ENCODE results near the gene VSIG2. TPM values are rescaled to one million over a fixed set of nuclear protein-coding genes. Genes with fewer than 3 reads are reported as not detected.

Gene VSIG2
- polyA plus RNA-seq, 3 donors: 4.4 to 7.9 (median 5.8) TPM

DNA sequence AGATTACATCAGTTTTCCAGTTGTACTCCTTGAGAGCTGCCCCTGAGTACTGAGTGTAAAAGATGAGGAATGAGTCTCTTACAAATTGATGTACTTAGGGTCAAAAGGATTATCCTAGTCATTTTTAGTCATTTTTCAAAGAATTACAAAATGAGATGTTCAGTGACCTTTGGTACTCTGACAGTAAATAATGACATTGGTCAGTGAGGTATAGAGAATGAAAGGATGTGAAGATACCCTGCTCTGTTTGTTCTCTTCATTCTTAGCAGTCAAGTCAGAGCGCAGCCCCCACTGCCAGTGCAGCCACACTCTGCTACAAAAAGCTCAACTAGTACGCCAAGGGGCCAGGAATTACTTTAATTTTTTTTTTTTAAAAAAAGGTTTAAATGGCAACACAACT is 14.1 kb upstream of the VSIG2 start:
- no peak for DNase-seq (ENCODE audit: low read depth in 3 of 3, low spot score in 2 of 3)

GRCh38 chr11:124763156-124763947 is 11.3 kb upstream of the VSIG2 start:
- no peak for DNase-seq (ENCODE audit: low read depth in 3 of 3, low spot score in 2 of 3)

GRCh38 chr11:124762624-124763155 is 10.6 kb upstream of the VSIG2 start:
- no peak for DNase-seq (ENCODE audit: low read depth in 3 of 3, low spot score in 2 of 3)

DNA sequence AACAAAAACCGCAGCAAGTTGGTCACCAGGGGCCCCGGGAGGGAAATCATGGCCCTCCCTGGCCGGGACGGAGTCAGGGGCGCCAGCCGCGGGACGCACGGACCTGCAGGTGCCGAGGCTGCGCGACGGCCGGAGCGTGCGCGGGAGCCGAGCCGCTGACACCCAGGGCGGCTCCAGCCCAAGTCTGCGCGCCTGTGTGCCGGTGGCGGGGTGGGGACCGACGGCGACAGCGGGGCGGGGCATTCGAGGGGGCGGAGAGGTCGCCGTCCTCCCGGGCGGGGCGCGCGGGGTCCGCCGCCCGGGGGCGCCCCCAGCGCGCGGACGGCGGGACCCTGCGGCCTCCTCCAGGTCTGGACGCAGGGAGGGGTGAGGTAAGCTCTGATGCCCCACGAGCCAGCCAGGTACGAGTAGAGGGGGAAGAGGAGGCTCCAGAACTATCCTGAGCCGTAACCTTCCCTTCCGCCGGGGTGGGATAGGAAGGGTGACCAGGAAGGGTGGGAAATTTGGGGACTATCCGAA is 10.1 kb upstream of the VSIG2 start, which contains the start of gene ESAM:
ESAM (minus strand) TSS at position 186 of the 519 bp plus-strand sequence; CDS start at position 50, 136 bp downstream.
- DNase-seq (ENCODE audit: low read depth in 3 of 3, low spot score in 2 of 3): no peak

DNA sequence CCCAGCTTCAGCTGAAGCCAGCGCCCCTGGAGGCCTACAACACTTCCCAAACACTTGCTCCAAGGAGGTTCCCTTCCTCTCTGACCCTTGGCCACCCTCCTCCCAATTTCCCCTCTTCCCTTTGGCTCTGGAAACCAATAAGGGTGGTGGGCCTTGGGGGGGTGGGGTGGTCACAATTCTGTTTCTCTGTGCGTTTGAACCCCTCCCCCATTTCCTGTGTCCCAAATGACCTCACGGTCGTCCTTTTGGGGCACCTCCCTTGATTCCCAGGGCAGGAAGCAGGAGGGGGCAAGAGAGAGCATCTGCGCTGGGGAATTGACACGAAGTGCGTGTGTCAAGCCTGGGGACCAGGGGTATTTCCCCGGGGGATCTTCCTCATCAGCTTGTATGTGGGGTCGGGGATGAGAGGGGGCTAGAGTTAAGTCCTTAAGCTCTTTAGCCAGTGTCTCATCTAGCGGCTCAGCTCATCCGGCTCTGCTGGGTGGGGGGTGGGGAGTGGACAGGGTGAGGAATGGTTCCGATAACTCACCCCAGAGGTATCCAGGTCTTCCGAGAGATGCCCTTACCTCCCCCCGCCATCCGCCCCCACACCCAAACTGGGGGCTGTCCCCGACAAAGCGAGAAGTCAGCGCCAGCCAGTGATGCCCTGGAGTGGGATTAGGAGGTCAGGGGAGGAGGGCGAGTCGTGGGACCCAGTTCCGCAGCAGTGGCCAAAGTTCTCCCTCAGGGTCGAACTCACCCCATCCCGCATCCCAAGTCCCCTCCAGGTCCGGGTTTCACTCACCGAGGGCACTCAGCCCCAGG is 9.4 kb upstream of the VSIG2 start:
- no peak for DNase-seq (ENCODE audit: low read depth in 3 of 3, low spot score in 2 of 3)

DNA sequence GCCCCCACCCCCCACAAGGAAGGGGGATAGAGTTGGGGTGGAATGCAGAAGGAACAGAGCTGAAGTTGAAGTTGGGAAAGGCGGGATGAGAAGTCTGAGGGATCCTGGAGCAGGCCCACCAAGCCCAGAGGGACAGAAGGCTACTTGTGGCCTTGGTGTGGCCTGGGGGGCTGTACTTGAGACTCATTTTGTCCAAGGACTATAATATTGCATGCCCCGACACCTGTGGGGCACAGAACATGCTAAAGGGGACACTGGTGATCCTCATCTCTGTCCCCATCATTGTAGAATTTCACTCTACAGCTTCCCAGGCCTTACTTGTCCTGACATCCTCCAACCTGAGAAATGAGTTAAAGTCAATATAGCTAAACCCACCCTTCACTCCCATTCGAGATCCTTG is 8.8 kb upstream of the VSIG2 start:
- no peak for DNase-seq (ENCODE audit: low read depth in 3 of 3, low spot score in 2 of 3)

- no peak for DNase-seq (ENCODE audit: low read depth in 3 of 3, low spot score in 2 of 3)
Measured at GRCh38 chr11:124760205-124760652, 8.2 kb upstream of the VSIG2 start.

DNA sequence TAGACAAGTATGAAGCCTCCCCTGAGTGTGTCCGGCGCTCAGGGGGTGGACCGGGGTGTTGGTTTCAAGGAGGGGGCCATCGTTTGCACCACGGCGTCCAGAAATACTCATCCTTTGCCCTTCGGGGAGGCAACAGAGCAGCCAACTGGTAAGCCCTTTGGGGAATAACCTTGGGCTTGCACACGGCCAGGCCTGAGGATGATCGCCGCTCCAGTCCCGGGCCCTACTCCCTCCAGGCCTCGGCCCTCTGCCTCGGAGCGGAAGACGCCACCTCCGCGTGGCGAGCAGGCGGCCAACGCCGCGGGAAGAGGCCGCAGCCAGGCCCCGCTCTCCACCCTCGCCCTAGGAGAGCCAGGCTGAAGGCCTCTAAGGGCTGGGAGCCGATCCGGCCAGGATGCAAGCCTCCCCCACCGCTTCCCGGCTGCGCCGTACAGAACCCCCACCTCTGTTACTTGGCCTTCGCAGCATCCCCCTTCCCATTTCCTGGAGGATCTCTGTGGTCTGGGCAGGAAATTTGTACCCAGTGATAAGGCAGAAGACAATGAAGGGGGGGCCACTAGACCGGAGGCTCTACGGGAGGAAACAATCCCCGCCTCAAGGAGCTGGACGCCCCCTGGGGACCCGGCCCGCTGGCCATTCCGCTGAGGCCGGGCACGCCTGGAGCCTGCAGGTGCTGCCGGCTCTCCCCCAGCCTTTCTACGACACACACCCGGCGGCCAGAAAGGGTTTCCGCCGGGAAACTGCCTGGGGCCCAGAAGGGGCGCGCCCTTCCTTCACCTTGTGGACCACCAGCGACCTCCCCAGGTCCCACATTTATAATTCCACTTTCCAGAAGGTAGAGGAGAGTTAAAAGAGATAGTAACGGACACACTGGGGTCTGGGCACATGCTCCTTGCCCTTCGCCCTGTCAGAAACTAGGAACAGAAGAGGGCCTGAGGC is 7.5 kb upstream of the VSIG2 start:
- no peak for DNase-seq (ENCODE audit: low read depth in 3 of 3, low spot score in 2 of 3)

GRCh38 chr11:124758355-124759265 is 6.6 kb upstream of the VSIG2 start:
- no peak for DNase-seq (ENCODE audit: low read depth in 3 of 3, low spot score in 2 of 3)

DNA sequence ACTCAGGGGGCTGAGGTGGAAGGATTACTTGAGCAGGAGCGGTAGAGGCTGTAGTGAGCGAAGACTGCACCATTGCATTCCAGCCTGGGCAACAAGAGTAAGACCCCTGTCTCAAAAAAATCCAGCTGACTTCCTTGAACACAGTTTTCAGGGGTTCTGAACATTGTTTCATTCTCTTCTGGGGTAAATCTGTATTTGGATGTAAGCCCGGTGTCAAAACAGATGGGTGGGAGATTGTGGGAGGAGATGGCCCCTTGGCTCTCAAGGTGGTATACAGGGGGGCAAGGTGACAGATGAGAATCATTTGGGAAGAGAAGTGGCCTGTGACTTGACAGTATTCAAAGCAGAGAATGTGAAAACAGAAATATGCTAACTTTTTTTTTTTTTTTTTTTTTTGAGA is 5.3 kb upstream of the VSIG2 start:
- DNase-seq (ENCODE audit: low read depth in 3 of 3, low spot score in 2 of 3): no peak

GRCh38 chr11:124756753-124757227 is 4.7 kb upstream of the VSIG2 start:
- no peak for DNase-seq (ENCODE audit: low read depth in 3 of 3, low spot score in 2 of 3)

GRCh38 chr11:124756033-124756752 is 4.1 kb upstream of the VSIG2 start:
- DNase-seq (ENCODE audit: low read depth in 3 of 3, low spot score in 2 of 3): no peak

DNA sequence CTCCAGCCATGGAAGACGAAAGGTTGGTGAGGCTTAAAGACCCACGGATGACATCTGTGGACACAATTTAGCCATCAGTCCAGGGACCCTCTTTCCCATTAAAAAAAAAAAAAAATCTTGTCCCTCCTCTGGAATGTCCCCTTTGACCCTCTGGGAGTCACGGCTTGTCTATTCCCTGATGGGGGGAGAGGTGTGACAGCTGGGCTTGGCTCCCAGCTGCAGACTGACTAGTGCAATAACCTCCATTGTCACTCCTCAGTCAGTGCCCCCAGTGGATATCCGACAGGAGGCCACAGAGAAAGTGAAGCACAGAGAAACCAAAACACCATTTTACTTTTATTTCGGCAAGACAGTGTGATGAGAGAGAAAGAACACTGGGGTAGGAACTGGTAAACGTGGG is 2.7 kb upstream of the VSIG2 start:
- no peak for DNase-seq (ENCODE audit: low read depth in 3 of 3, low spot score in 2 of 3)

- no peak for DNase-seq (ENCODE audit: low read depth in 3 of 3, low spot score in 2 of 3)
Measured at GRCh38 chr11:124754309-124754708, 2.3 kb upstream of the VSIG2 start.

GRCh38 chr11:124753624-124754023 is 1.6 kb upstream of the VSIG2 start:
- no peak for DNase-seq (ENCODE audit: low read depth in 3 of 3, low spot score in 2 of 3)

- no peak for DNase-seq (ENCODE audit: low read depth in 3 of 3, low spot score in 2 of 3)
Measured at GRCh38 chr11:124753205-124753604, 1.1 kb upstream of the VSIG2 start.

- DNase-seq (ENCODE audit: low read depth in 3 of 3, low spot score in 2 of 3): no peak
Measured at GRCh38 chr11:124752471-124753102, 532 bp upstream of the VSIG2 start.

- DNase-seq (ENCODE audit: low read depth in 3 of 3, low spot score in 2 of 3): no peak
Measured at GRCh38 chr11:124751391-124751740, 689 bp downstream of the VSIG2 start.
